Sigmoid colon (tissue), 7 donors: ENCODE data around the gene MORN5. TPM values are rescaled to one million over a fixed set of nuclear protein-coding genes. Genes with fewer than 3 reads are reported as not detected.
A peak's percentile ranks its signal among the peaks of the same experiment; 100 is the strongest.

Experiments
- DNase-seq: peaks from one replicate; pipeline ENCODE4 v3.0.0-alpha.2; 2019
- H3K27ac ChIP-seq, 4 donors: fragments of 200-600 bp; sonication (generic); one replicate each; pipeline ENCODE4 v1.5.1; 2016 to 2019; ENCODE audit warnings: mild to moderate bottlenecking in 1 of 4
- H3K27me3 ChIP-seq, 3 donors: fragments of 200-600 bp; sonication (generic); one replicate each; pipeline ENCODE4 v1.5.1; 2019; ENCODE audit warnings: mild to moderate bottlenecking in 1 of 3
- H3K36me3 ChIP-seq, 4 donors: fragments of 200-600 bp; sonication (generic); one replicate each; pipeline ENCODE4 v1.5.1; 2016 to 2019
- H3K4me1 ChIP-seq, 4 donors: fragments of 200-600 bp; sonication (generic); one replicate each; pipeline ENCODE4 v1.5.1; 2017 to 2019
- H3K4me3 ChIP-seq, 4 donors: fragments of 200-600 bp; sonication (generic); one replicate each; pipeline ENCODE4 v1.5.1; 2017 to 2019; ENCODE audit warnings: mild to moderate bottlenecking in 2 of 4, moderate library complexity in 1 of 4
- H3K9me3 ChIP-seq, 4 donors: fragments of 200-600 bp in 3 of 4; sonication (generic) in 3 of 4; one replicate each; pipeline versions ENCODE4 v1.5.1 to v1.6.1; 2013 to 2019
- EP300 ChIP-seq, 4 donors: sonication (generic); formaldehyde crosslinking; IDR thresholded peaks; one replicate each; pipeline ENCODE4 v1.6.1; 2017; ENCODE audit warnings: antibody characterized with exemption in 4 of 4
- POLR2A ChIP-seq, 2 donors: fragments of 450-650 bp; IDR thresholded peaks; one replicate each; pipeline ENCODE4 v1.6.1; 2016; ENCODE audit warnings: antibody characterized with exemption in 2 of 2, mild to moderate bottlenecking in 2 of 2, moderate library complexity in 2 of 2
- POLR2AphosphoS5 ChIP-seq, 4 donors: sonication (generic); formaldehyde crosslinking; IDR thresholded peaks; one replicate each; pipeline ENCODE4 v1.6.1; 2017; ENCODE audit warnings: antibody characterized with exemption in 4 of 4
- WGBS, 2 donors: extraction: QIAGEN DNeasy Blood & Tissue Kit; methylation state at CpG; one replicate each; pipeline ENCODE4 v1.1.7; 2013; 5-methylcytosine and 5-hydroxymethylcytosine counted together
- intact Hi-C: fragments of 100-400 bp; cut with DNase I; formaldehyde crosslinking; loops from one replicate; pipeline ENCODE4 v1.15.1; 2023
- polyA plus RNA-seq, 3 donors: library from polyadenylated mRNA; stranded (reverse); fragments of 200-250 nt; gene quantifications; one replicate each; pipeline ENCODE4 v1.2.3, GENCODE V29; 2013
- total RNA-seq, 4 donors: library from RNA; depleted of rRNA; stranded (reverse); fragments of >200 nt; gene quantifications; one replicate each; pipeline ENCODE4 v1.1.0, GENCODE V29; 2016
- TF ChIP-seq, protein P1 (sequence below), 4 experiments: fragments of 450-650 bp in 3 of 4; fragments of 200-600 bp in 1 of 4; IDR thresholded peaks; one replicate each; pipeline ENCODE4 v1.5.1; 2016 to 2019; ENCODE audit warnings: antibody characterized with exemption in 4 of 4, mild to moderate bottlenecking in 3 of 4, moderate library complexity in 2 of 4
- donor health status: healthy with polysubstance abuse.
- donor health status: Bipolar disorder and iron deficiency.
- donor health status: healthy.

MORN5 gene
- total and polyA plus RNA-seq, 7 donors, result 2.4 to 45.7 (median 30.3) TPM; not detected in 1

GRCh38 chr9:122226758-122227574 lies 67.3 kb downstream of the MORN5 start:
- H3K4me1 ChIP-seq, result peaks cover 0 to 41% (median 38%) of the 10 kb centered on the region in 4 donors
- peak overlapping the region in 3 of 4 donors; percentile 27 to 44 (median 43) for H3K4me3 ChIP-seq
- WGBS, 2 donors, result 9 to 27% methylated on average over 59 of the region's 59 CpGs
- DNase-seq, result no peak
- H3K27ac ChIP-seq, result no peak overlapping the region
- no peaks in the 10 kb centered on the region for H3K9me3 ChIP-seq
- intact Hi-C loops, result no loop called here
- H3K27me3 ChIP-seq, result peaks cover 52 to 94% (median 87%) of the 10 kb centered on the region in 3 donors
- no peaks in the 10 kb centered on the region for H3K36me3 ChIP-seq
- TF ChIP-seq, protein P1, sequence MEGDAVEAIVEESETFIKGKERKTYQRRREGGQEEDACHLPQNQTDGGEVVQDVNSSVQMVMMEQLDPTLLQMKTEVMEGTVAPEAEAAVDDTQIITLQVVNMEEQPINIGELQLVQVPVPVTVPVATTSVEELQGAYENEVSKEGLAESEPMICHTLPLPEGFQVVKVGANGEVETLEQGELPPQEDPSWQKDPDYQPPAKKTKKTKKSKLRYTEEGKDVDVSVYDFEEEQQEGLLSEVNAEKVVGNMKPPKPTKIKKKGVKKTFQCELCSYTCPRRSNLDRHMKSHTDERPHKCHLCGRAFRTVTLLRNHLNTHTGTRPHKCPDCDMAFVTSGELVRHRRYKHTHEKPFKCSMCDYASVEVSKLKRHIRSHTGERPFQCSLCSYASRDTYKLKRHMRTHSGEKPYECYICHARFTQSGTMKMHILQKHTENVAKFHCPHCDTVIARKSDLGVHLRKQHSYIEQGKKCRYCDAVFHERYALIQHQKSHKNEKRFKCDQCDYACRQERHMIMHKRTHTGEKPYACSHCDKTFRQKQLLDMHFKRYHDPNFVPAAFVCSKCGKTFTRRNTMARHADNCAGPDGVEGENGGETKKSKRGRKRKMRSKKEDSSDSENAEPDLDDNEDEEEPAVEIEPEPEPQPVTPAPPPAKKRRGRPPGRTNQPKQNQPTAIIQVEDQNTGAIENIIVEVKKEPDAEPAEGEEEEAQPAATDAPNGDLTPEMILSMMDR (IDR thresholded peaks at IDR 0.05), result no peak
- TF ChIP-seq POLR2A (IDR thresholded peaks at IDR 0.05) (no peak), POLR2AphosphoS5 (IDR thresholded peaks at IDR 0.05) (peak in 1 of 4 donors; percentile 28)

DNA sequence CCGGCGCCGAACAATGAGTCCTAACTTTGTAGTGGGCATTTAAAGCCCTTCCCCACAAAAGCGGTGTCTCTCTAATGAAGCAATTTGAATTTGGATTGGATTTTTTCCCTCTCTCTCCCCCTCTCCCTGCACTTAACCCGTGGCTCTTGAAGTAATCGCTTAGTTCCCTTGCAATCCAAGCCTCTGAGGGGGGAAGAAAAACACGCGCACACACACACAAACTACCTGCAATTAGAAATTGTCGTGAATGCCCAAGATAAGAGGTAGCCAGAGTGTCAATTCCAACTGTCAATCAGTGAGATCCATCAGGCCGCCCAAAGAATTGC lies 67.8 kb downstream of the MORN5 start:
- peaks cover 0 to 41% (median 38%) of the 10 kb centered on the region in 4 donors for H3K4me1 ChIP-seq
- H3K36me3 ChIP-seq, result no peaks in the 10 kb centered on the region
- WGBS, 2 donors, result 7 to 19% methylated on average over 10 of the region's 10 CpGs
- H3K9me3 ChIP-seq, result no peaks in the 10 kb centered on the region
- intact Hi-C loops, result no loop called here
- TF ChIP-seq, protein P1 (IDR thresholded peaks at IDR 0.05), result no peak
- TF ChIP-seq POLR2AphosphoS5 (IDR thresholded peaks at IDR 0.05), result no peak
- TF ChIP-seq POLR2A (IDR thresholded peaks at IDR 0.05), result no peak
- no peak for TF ChIP-seq EP300 (IDR thresholded peaks at IDR 0.05)
- peaks cover 48 to 89% (median 84%) of the 10 kb centered on the region in 3 donors for H3K27me3 ChIP-seq
- H3K27ac ChIP-seq, result no peak overlapping the region
- no peak for DNase-seq
- H3K4me3 ChIP-seq, result peak overlapping the region in 3 of 4 donors; percentile 27 to 44 (median 43)

DNA sequence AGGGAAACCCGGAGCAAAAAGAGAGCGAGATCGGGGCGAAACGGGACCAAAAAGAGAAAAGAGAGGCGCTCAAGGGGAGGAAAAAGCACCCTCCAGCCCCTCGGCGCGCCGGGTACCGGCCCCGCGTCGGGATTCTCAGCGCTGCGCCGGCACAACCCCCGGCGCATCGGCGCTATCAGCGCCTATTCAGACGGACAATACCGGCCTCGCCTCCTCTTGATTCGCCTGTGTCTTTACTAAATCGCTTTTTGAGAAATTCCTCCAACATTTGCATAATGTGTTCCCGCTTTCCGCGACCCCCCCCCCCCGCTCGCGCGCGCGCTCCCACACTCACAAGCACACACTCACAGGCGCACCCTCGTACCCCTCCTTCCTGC lies 68.5 kb downstream of the MORN5 start:
- H3K36me3 ChIP-seq, result no peaks in the 10 kb centered on the region
- intact Hi-C loops, result loop anchor here (2.0 kb wide), 1 partner anchor 51 kb away; no protein-coding TSS in a partner anchor
- peaks cover 42 to 82% (median 82%) of the 10 kb centered on the region in 3 donors for H3K27me3 ChIP-seq
- no peak for DNase-seq
- TF ChIP-seq POLR2AphosphoS5 (IDR thresholded peaks at IDR 0.05) (no peak), POLR2A (IDR thresholded peaks at IDR 0.05) (no peak), EP300 (IDR thresholded peaks at IDR 0.05) (no peak)
- TF ChIP-seq, protein P1 (IDR thresholded peaks at IDR 0.05), result no peak
- peaks cover 0 to 41% (median 38%) of the 10 kb centered on the region in 4 donors for H3K4me1 ChIP-seq
- WGBS, 2 donors, result 1% methylated on average over 38 of the region's 38 CpGs
- H3K27ac ChIP-seq, result peak overlapping the region in 1 of 4 donors; percentile 55
- no peaks in the 10 kb centered on the region for H3K9me3 ChIP-seq
- peak overlapping the region in 3 of 4 donors; percentile 27 to 44 (median 43) for H3K4me3 ChIP-seq

GRCh38 chr9:122228568-122229484 lies 69.1 kb downstream of the MORN5 start, which contains the start of gene LHX6:
TSS of gene LHX6 (minus strand) at chr9:122228957. CDS start at chr9:122228740, 217 bp downstream.
- H3K27me3 ChIP-seq, result peaks cover 40 to 76% (median 75%) of the 10 kb centered on the region in 3 donors
- no peaks in the 10 kb centered on the region for H3K9me3 ChIP-seq
- H3K36me3 ChIP-seq, result no peaks in the 10 kb centered on the region
- intact Hi-C loops, result loop anchor here (2.0 kb wide), 1 partner anchor 50 kb away; no protein-coding TSS in a partner anchor
- TF ChIP-seq, protein P1 (IDR thresholded peaks at IDR 0.05), result no peak
- TF ChIP-seq EP300 (IDR thresholded peaks at IDR 0.05), result no peak
- TF ChIP-seq POLR2AphosphoS5 (IDR thresholded peaks at IDR 0.05), result no peak
- TF ChIP-seq POLR2A (IDR thresholded peaks at IDR 0.05), result no peak
- peak within 1 kb of the TSS in 1 of 4 donors; percentile 55 for H3K27ac ChIP-seq
- no peak for DNase-seq
- 2 to 6% methylated on average over 70 of the region's 70 CpGs for WGBS, 2 donors
- peak within 1 kb of the TSS in 3 of 4 donors; percentile 27 to 44 (median 43) for H3K4me3 ChIP-seq
- peaks cover 0 to 41% (median 38%) of the 10 kb centered on the region in 4 donors for H3K4me1 ChIP-seq
